Stimulated activated CD8-positive, alpha-beta memory T cell treated with anti-CD3 and anti-CD28 coated beads, Interleukin-7, amount 100 ng/mL, for 24 hours (primary cell): ENCODE data around the gene HOXC4.
"Not testable (repeated sequence)": the region's sequence is repeated elsewhere in the genome, so short reads cannot be mapped to it uniquely, and the experiment has no call there.

Experiments used
- DNase-seq: peaks from one replicate; pipeline ENCODE4 v3.0.0-alpha.2; 2020; ENCODE audit warnings: low read depth

HOXC4 gene

GRCh38 chr12:54058128-54058768 lies 4.6 kb downstream of the HOXC4 start:
- no peak for DNase-seq

- no peak for DNase-seq
These were observed 6.0 kb downstream of the HOXC4 start for GRCh38 chr12:54059668-54060067.

- DNase-seq = no peak
These were observed 6.7 kb downstream of the HOXC4 start for GRCh38 chr12:54060174-54060974.

- no peak for DNase-seq
These were observed 7.5 kb downstream of the HOXC4 start for GRCh38 chr12:54060975-54061778.

GRCh38 chr12:54065677-54066076 lies 12.0 kb downstream of the HOXC4 start:
- DNase-seq = no peak

- DNase-seq = no peak
These were observed 12.8 kb downstream of the HOXC4 start for GRCh38 chr12:54066408-54066807.

- no peak for DNase-seq
These were observed 14.9 kb downstream of the HOXC4 start for GRCh38 chr12:54068418-54069070.

- no peak for DNase-seq
These were observed 18.3 kb downstream of the HOXC4 start for GRCh38 chr12:54071942-54072341.

- no peak for DNase-seq
These were observed 20.7 kb downstream of the HOXC4 start for GRCh38 chr12:54074308-54074707.

- DNase-seq = no peak
These were observed 21.8 kb downstream of the HOXC4 start for GRCh38 chr12:54075409-54075808.

GRCh38 chr12:54075974-54076373 lies 22.3 kb downstream of the HOXC4 start:
- no peak for DNase-seq

- DNase-seq = not testable (repeated sequence)
These were observed 24.2 kb downstream of the HOXC4 start for GRCh38 chr12:54077843-54078242.

GRCh38 chr12:54079115-54079514 lies 25.5 kb downstream of the HOXC4 start:
- DNase-seq = not testable (repeated sequence)

GRCh38 chr12:54080008-54080924 lies 26.6 kb downstream of the HOXC4 start:
- DNase-seq = not testable (repeated sequence)

- DNase-seq = not testable (repeated sequence)
These were observed 27.4 kb downstream of the HOXC4 start for GRCh38 chr12:54081053-54081514.

GRCh38 chr12:54081581-54082396 lies 28.2 kb downstream of the HOXC4 start:
- not testable (repeated sequence) for DNase-seq

- no peak for DNase-seq
These were observed 28.8 kb downstream of the HOXC4 start for GRCh38 chr12:54082397-54082892.

GRCh38 chr12:54088011-54088410 lies 34.4 kb downstream of the HOXC4 start:
- not testable (repeated sequence) for DNase-seq

- not testable (repeated sequence) for DNase-seq
These were observed 35.8 kb downstream of the HOXC4 start for GRCh38 chr12:54089465-54089864.

GRCh38 chr12:54090312-54090711 lies 36.7 kb downstream of the HOXC4 start:
- DNase-seq = not testable (repeated sequence)
